Gastrocnemius medialis (tissue), 4 donors: ENCODE results near the gene MORN1.

Experiments
- POLR2A ChIP-seq, 2 donors: fragments of 450-650 bp; IDR thresholded peaks; one replicate each; pipeline ENCODE4 v1.6.1; 2017; ENCODE audit warnings: antibody characterized with exemption in 2 of 2, mild to moderate bottlenecking in 2 of 2, moderate library complexity in 2 of 2
- TF ChIP-seq, protein P1 (sequence below), 5 experiments: fragments of 450-650 bp in 3 of 5; fragments of 200-600 bp in 2 of 5; sonication (generic) in 2 of 5; IDR thresholded peaks in 4 of 5; conservative IDR thresholded peaks in 1 of 5; 1 replicate in 4 of 5; 2 replicates in 1 of 5; pipeline ENCODE4 v1.5.1; 2016 to 2019; ENCODE audit warnings: antibody characterized with exemption in 5 of 5, mild to moderate bottlenecking in 3 of 5, moderate library complexity in 3 of 5

DNA sequence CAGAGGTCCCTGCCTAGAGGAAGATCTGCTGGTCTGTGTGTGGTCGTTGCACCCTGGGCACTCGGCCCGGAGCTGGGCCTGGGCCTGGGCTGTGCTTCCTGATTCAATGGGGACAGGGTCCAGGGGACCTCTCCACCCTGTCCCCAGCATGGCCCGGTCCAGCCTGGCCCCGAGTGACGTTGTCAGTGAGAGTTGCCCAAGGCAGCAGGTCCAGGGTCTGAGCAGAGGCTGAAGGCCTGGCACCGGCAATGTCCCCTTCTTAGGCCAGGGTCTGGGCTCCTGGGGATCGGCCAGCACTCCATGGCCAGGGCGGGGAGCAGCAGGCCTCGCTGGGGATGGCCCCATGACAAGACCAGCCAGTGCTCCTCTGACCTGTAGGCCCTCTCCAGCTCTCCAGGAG is 36.6 kb upstream of the MORN1 start:
- TF ChIP-seq, protein P1, sequence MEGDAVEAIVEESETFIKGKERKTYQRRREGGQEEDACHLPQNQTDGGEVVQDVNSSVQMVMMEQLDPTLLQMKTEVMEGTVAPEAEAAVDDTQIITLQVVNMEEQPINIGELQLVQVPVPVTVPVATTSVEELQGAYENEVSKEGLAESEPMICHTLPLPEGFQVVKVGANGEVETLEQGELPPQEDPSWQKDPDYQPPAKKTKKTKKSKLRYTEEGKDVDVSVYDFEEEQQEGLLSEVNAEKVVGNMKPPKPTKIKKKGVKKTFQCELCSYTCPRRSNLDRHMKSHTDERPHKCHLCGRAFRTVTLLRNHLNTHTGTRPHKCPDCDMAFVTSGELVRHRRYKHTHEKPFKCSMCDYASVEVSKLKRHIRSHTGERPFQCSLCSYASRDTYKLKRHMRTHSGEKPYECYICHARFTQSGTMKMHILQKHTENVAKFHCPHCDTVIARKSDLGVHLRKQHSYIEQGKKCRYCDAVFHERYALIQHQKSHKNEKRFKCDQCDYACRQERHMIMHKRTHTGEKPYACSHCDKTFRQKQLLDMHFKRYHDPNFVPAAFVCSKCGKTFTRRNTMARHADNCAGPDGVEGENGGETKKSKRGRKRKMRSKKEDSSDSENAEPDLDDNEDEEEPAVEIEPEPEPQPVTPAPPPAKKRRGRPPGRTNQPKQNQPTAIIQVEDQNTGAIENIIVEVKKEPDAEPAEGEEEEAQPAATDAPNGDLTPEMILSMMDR (IDR thresholded peaks at IDR 0.05 in 4 of 5, conservative IDR thresholded peaks at IDR 0.05 in 1 of 5): no peak
- no peak for TF ChIP-seq POLR2A (IDR thresholded peaks at IDR 0.05)
